Transverse colon (tissue), 4 donors: ENCODE data around the gene MGA. TPM values are rescaled to one million over a fixed set of nuclear protein-coding genes. Genes with fewer than 3 reads are reported as not detected.

Source experiments
- DNase-seq: peaks from one replicate; pipeline ENCODE4 v3.0.0-alpha.2; 2019
- H3K27ac ChIP-seq, 4 donors: fragments of 200-600 bp; sonication (generic); 2 replicates each; pipeline ENCODE4 v1.5.1; 2016 to 2018; ENCODE audit warnings: inconsistent platforms in 4 of 4
- H3K27me3 ChIP-seq: fragments of 200-600 bp; sonication (generic); 2 replicates; pipeline ENCODE4 v1.5.1; 2017; ENCODE audit warnings: inconsistent platforms
- H3K36me3 ChIP-seq, 4 donors: fragments of 200-600 bp; sonication (generic); 2 replicates each; pipeline ENCODE4 v1.5.1; 2017 to 2019; ENCODE audit warnings: inconsistent platforms in 4 of 4
- H3K4me1 ChIP-seq, 4 donors: fragments of 200-600 bp; sonication (generic); 2 replicates each; pipeline ENCODE4 v1.5.1; 2017 to 2020; ENCODE audit warnings: inconsistent platforms in 4 of 4
- H3K4me3 ChIP-seq, 4 donors: fragments of 200-600 bp; sonication (generic); 1 replicate in 1 of 4; 2 replicates in 3 of 4; pipeline versions ENCODE4 v1.5.1 to v1.6.1; 2017 to 2019; ENCODE audit warnings: inconsistent platforms in 4 of 4
- H3K9me3 ChIP-seq, 2 donors: fragments of 200-600 bp; sonication (generic); 2 replicates each; pipeline ENCODE4 v1.5.1; 2017 to 2019; ENCODE audit warnings: inconsistent platforms in 2 of 2
- CTCF ChIP-seq, 5 experiments: fragments of 200-600 bp in 3 of 5; fragments of 450-650 bp in 2 of 5; sonication (generic) in 3 of 5; IDR thresholded peaks; 1 replicate in 2 of 5; 2 replicates in 3 of 5; pipeline ENCODE4 v1.5.1; 2016 to 2017; ENCODE audit warnings: antibody characterized with exemption in 5 of 5, inconsistent platforms in 3 of 5, mild to moderate bottlenecking in 2 of 5, moderate library complexity in 1 of 5
- EP300 ChIP-seq: sonication (generic); formaldehyde crosslinking; IDR thresholded peaks from one replicate; pipeline ENCODE4 v1.6.1; 2017; ENCODE audit warnings: antibody characterized with exemption, low read depth
- POLR2A ChIP-seq: fragments of 450-650 bp; IDR thresholded peaks from one replicate; pipeline ENCODE4 v1.6.1; 2016; ENCODE audit warnings: antibody characterized with exemption, mild to moderate bottlenecking, moderate library complexity
- POLR2AphosphoS5 ChIP-seq, 3 donors: sonication (generic); formaldehyde crosslinking; IDR thresholded peaks; one replicate each; pipeline ENCODE4 v1.6.1; 2016; ENCODE audit warnings: antibody characterized with exemption in 3 of 3
- WGBS, 2 donors: methylation state at CpG; one replicate each; pipeline ENCODE4 v1.1.5; 2018; ENCODE audit warnings: low coverage in 1 of 2; 5-methylcytosine and 5-hydroxymethylcytosine counted together
- in situ Hi-C, 4 donors: fragments of 200-750 bp; cut with MboI; loops; one replicate each; pipeline versions ENCODE4 v1.15.0 to v1.15.1; 2017; ENCODE audit warnings: low sequenced_read_pairs in 3 of 4, low pct_ligation_motif_present in 1 of 4, low pct_unique_long_range_greater_than_20kb in 1 of 4
- intact Hi-C: fragments of 100-400 bp; cut with DNase I; formaldehyde crosslinking; loops from one replicate; pipeline ENCODE4 v1.15.1; 2023; ENCODE audit warnings: low total_unique reads
- total RNA-seq, 4 donors: library from RNA; depleted of rRNA; stranded (reverse); fragments of >200 nt; gene quantifications; one replicate each; pipeline ENCODE4 v1.1.0, GENCODE V29; 2016

MGA gene
- total RNA-seq, 4 donors from 2014 or later, result 12.3 to 33.2 (median 27.6) TPM

GRCh38 chr15:41698779-41699178, 38.6 kb downstream of the MGA start:
- no peak overlapping the region for H3K4me3 ChIP-seq
- DNase-seq, result no peak
- no peak for TF ChIP-seq EP300
- no peak for TF ChIP-seq POLR2A
- TF ChIP-seq CTCF (IDR thresholded peaks at IDR 0.05), result no peak
- no peak for TF ChIP-seq POLR2AphosphoS5 (IDR thresholded peaks at IDR 0.05)
- in situ Hi-C loops (no loop called here), intact Hi-C loops (no loop called here)
- no peaks in the 10 kb centered on the region for H3K27me3 ChIP-seq
- H3K4me1 ChIP-seq, result peaks cover 0 to 9% (median 0%) of the 10 kb centered on the region in 4 donors
- peaks cover 0 to 23% (median 0%) of the 10 kb centered on the region in 4 donors for H3K36me3 ChIP-seq
- no peaks in the 10 kb centered on the region for H3K9me3 ChIP-seq
- WGBS, 2 donors, result 93 to 100% methylated on average over 2 of the region's 2 CpGs
- no peak overlapping the region for H3K27ac ChIP-seq

GRCh38 chr15:41703120-41703519, 42.9 kb downstream of the MGA start:
- Histone ChIP-seq H3K4me1 (no peaks in the 10 kb centered on the region), H3K36me3 (peaks cover 0 to 29% (median 0%) of the 10 kb centered on the region in 4 donors), H3K9me3 (no peaks in the 10 kb centered on the region), H3K27ac (no peak overlapping the region), H3K4me3 (no peak overlapping the region), H3K27me3 (no peaks in the 10 kb centered on the region)
- no peak for TF ChIP-seq EP300
- no peak for TF ChIP-seq POLR2A
- no peak for TF ChIP-seq POLR2AphosphoS5 (IDR thresholded peaks at IDR 0.05)
- TF ChIP-seq CTCF (IDR thresholded peaks at IDR 0.05), result no peak
- intact Hi-C loops (no loop called here), in situ Hi-C loops (no loop called here)
- no peak for DNase-seq

- H3K27me3 ChIP-seq, result no peaks in the 10 kb centered on the region
- WGBS, 2 donors, result 26 to 33% methylated on average over 1 to 6 of the region's 6 CpGs
- peak; percentile 24 for DNase-seq
- TF ChIP-seq CTCF (IDR thresholded peaks at IDR 0.05) (no peak), POLR2AphosphoS5 (IDR thresholded peaks at IDR 0.05) (no peak), EP300 (no peak), POLR2A (no peak)
- intact Hi-C loops, result no loop called here
- peak overlapping the region in 3 of 4 donors; percentile 5 to 42 (median 22) for H3K27ac ChIP-seq
- H3K9me3 ChIP-seq, result no peaks in the 10 kb centered on the region
- in situ Hi-C loops, result no loop called here
- H3K4me1 ChIP-seq, result peaks cover 5 to 7% (median 6%) of the 10 kb centered on the region in 4 donors
- no peak overlapping the region for H3K4me3 ChIP-seq
- H3K36me3 ChIP-seq, result peaks cover 0 to 30% (median 15%) of the 10 kb centered on the region in 4 donors
These were observed 52.8 kb downstream of the MGA start for GRCh38 chr15:41713047-41713446.

- no peak for DNase-seq
- WGBS, 2 donors, result 92 to 94% methylated on average over 2 to 3 of the region's 3 CpGs
- H3K27ac ChIP-seq, result no peak overlapping the region
- in situ Hi-C loops (no loop called here), intact Hi-C loops (no loop called here)
- TF ChIP-seq EP300, result no peak
- H3K4me3 ChIP-seq, result no peak overlapping the region
- H3K36me3 ChIP-seq, result peaks cover 0 to 22% (median 9%) of the 10 kb centered on the region in 4 donors
- H3K27me3 ChIP-seq, result no peaks in the 10 kb centered on the region
- H3K9me3 ChIP-seq, result no peaks in the 10 kb centered on the region
- H3K4me1 ChIP-seq, result peaks cover 5 to 7% (median 6%) of the 10 kb centered on the region in 4 donors
These were observed 54.1 kb downstream of the MGA start for GRCh38 chr15:41714291-41714690.

- no peak overlapping the region for H3K27ac ChIP-seq
- H3K4me3 ChIP-seq, result no peak overlapping the region
- in situ Hi-C loops (no loop called here), intact Hi-C loops (no loop called here)
- DNase-seq, result no peak
- H3K4me1 ChIP-seq, result peaks cover 5 to 7% (median 6%) of the 10 kb centered on the region in 4 donors
- no peaks in the 10 kb centered on the region for H3K9me3 ChIP-seq
- peaks cover 0 to 5% (median 0%) of the 10 kb centered on the region in 4 donors for H3K36me3 ChIP-seq
- H3K27me3 ChIP-seq, result no peaks in the 10 kb centered on the region
- no peak for TF ChIP-seq EP300
- no peak for TF ChIP-seq POLR2AphosphoS5 (IDR thresholded peaks at IDR 0.05)
- no peak for TF ChIP-seq POLR2A
- no peak for TF ChIP-seq CTCF (IDR thresholded peaks at IDR 0.05)
These were observed 56.7 kb downstream of the MGA start for GRCh38 chr15:41716864-41717263.
